SK-N-MC (cell line): ENCODE results near the gene CAMLG.

ENCODE experiments used
- EZH2 ChIP-seq: fragments of 200-600 bp; sonication (generic); IDR thresholded peaks from one replicate; pipeline ENCODE4 v1.6.1; 2017; ENCODE audit warnings: antibody characterized with exemption
- POLR2AphosphoS5 ChIP-seq: IDR thresholded peaks from 2 replicates; pipeline ENCODE4 v1.6.1; 2012; ENCODE audit warnings: mild to moderate bottlenecking, low read depth, low read length, borderline replicate concordance

DNA sequence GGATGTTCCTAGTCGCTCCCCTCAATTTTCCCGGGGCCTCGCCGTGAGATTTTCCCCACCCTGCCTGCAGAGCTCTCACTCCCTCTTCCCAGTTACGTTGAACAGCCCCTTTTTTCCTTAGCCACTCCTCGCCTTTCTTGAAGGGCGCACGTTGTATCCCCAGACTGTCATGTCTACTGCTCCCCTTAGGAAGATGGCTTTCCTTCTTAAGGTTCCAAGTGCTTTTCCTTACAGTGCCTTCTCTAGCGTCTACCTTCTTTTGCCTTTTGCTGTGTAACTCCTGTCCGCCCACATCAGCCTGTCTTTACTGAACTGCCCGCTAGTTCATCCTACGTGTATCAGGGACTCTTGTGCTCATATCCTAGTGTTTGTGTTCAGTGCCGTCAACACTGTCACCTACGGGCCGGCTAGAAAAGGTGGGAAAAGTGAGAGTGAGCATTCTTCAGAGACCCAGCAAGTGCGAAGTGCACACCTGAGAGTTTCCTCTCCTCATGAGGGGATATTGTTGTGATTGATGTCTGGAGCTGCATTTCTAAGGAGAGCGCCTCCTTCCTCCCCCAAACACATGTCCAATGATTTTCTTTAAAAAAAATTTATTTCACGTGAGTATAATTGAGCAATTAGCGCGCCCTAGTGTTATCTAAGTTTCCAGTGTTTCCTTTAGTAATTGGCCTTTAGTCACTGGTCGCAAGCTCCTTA is 764 bp downstream of the CAMLG start:
- no peak for TF ChIP-seq EZH2
- no peak for TF ChIP-seq POLR2AphosphoS5
